Epithelial cell of proximal tubule (primary cell): ENCODE measurements around the gene RPL23. TPM values are rescaled to one million over a fixed set of nuclear protein-coding genes. Genes with fewer than 3 reads are reported as not detected.

Source experiments
- DNase-seq: peaks from one replicate; pipeline ENCODE4 v3.0.0-alpha.2; 2011; ENCODE audit warnings: low read depth
- H3K4me3 ChIP-seq: 2 replicates; pipeline ENCODE4 v1.5.1; 2011; ENCODE audit warnings: low read depth, mild to moderate bottlenecking, low read length
- CTCF ChIP-seq: conservative IDR thresholded peaks from 2 replicates; pipeline ENCODE4 v1.5.1; 2012; ENCODE audit warnings: low read depth, mild to moderate bottlenecking, low read length
- total RNA-seq: library from RNA; depleted of rRNA; stranded (reverse); fragments of >200 nt; gene quantifications from 2 replicates; pipeline ENCODE4 v1.2.3, GENCODE V29; 2015

RPL23 gene
- total RNA-seq, 1 donor from 2014 or later, result 1,718 TPM

DNA sequence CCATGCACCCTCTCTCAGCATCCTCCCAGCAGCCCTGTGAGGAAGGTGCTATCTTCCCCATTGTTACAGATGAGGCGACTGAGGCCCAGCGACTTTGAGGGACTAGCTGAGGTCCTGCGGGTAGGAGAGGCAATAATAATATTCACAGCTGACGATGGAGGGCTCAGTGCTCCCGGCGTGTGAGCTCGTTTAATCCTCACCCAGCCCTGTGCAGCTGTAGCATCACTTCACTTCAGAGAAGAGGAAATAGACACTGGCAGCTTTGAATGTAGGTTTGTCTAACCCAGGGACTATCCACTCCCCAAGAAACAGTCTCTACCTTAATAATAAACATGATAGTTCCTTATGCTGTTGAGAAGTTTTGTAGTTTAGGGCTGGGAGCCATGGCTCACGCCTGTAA, 37.9 kb upstream of the RPL23 start:
- no peak overlapping the region for H3K4me3 ChIP-seq
- DNase-seq, result no peak
- TF ChIP-seq CTCF, result no peak

DNA sequence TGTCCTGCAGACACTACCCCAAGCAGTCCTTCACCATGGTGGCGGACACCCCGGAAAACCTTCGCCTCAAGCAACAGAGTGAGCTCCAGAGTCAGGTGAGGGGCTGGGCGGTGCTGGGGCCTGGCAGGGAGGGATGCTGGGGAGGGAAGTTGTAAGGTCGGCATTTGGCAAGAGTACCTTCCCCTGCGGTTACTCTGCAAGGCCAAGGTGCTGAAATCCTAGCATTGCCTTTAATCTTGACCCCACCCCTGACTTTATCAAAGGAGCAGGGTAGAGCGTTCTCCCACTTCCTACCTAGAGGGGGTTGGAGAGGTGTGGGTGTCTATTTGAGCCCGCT, 36.9 kb upstream of the RPL23 start:
- TF ChIP-seq CTCF, result no peak
- no peak for DNase-seq
- H3K4me3 ChIP-seq, result no peak overlapping the region

GRCh38 chr17:38889745-38890409, 36.4 kb upstream of the RPL23 start:
- no peak for DNase-seq
- TF ChIP-seq CTCF, result no peak
- no peak overlapping the region for H3K4me3 ChIP-seq

GRCh38 chr17:38888842-38889241, 35.3 kb upstream of the RPL23 start:
- no peak overlapping the region for H3K4me3 ChIP-seq
- TF ChIP-seq CTCF, result no peak
- no peak for DNase-seq

GRCh38 chr17:38886643-38887010, 33.1 kb upstream of the RPL23 start:
- no peak overlapping the region for H3K4me3 ChIP-seq
- no peak for TF ChIP-seq CTCF
- no peak for DNase-seq

- no peak for TF ChIP-seq CTCF
- H3K4me3 ChIP-seq, result no peak overlapping the region
- no peak for DNase-seq
These were observed 32.5 kb upstream of the RPL23 start for GRCh38 chr17:38885728-38886642.
